ENCODE measurements around the gene ARHGDIB. TPM values are rescaled to one million over a fixed set of nuclear protein-coding genes. Genes with fewer than 3 reads are reported as not detected.

ARHGDIB gene
- total and polyA plus RNA-seq, 2 of the 4 experiments (the other 2 are of a cell fraction): 24.9 to 30.7 TPM

DNA sequence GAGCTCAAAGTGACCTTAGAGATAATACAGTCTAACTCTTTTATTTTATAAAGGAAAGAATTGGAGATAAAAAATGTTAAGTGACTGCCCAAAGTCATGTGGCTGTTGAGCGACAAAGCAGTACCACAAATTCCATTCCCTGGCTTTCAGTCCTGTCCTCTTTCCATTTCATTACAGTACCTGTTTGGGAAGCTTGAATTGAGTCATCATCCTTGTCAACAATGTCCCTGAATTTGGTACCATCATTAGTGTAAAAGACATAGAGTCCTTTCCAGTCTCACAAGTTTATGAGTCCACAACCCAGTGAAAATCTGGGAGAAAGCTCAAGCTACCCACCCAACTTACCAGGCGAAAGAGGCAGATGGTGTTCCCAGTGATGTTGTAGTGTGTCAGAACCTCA is 26.9 kb downstream of the ARHGDIB start:
- no peaks in the 10 kb centered on the region for H3K27me3 ChIP-seq (ENCODE audit: control insufficient read depth, insufficient read depth, low read length)
- H2AK5ac ChIP-seq (ENCODE audit: low read depth, low read length): no peak overlapping the region
- in situ Hi-C loops (cut with MboI; ENCODE audit: low sequenced_read_pairs) (no loop called here), dilution Hi-C loops (cut with HindIII; ENCODE audit: low sequenced_read_pairs, unreplicated experiment) (no loop called here), intact Hi-C loops (cut with micrococcal nuclease) (loop anchor here (1.0 kb wide), 1 partner anchor 17 kb away; no protein-coding TSS in a partner anchor)
- no peak overlapping the region for H2BK15ac ChIP-seq (ENCODE audit: low read depth, low read length)
- no peak overlapping the region for H3K27ac ChIP-seq (ENCODE audit: insufficient read depth, low read length)
- H3K4ac ChIP-seq (ENCODE audit: low read depth, low read length): no peak overlapping the region
- H3K23ac ChIP-seq (ENCODE audit: low read depth, low read length): no peak overlapping the region
- no peak overlapping the region for H3K4me3 ChIP-seq (ENCODE audit: insufficient read depth, low read depth, low read length)
- no peak overlapping the region for H4K91ac ChIP-seq (ENCODE audit: insufficient read depth, low read depth, low read length)
- H3K9me3 ChIP-seq (ENCODE audit: control insufficient read depth, insufficient read depth, low read length): no peaks in the 10 kb centered on the region
- TF ChIP-seq RFX5 (IDR thresholded peaks at IDR 0.05; ENCODE audit: low read depth, low read length) (no peak), CEBPB (IDR thresholded peaks at IDR 0.05; ENCODE audit: low read depth, low read length) (no peak), MXI1 (IDR thresholded peaks at IDR 0.05; ENCODE audit: borderline replicate concordance, low read depth, low read length) (no peak), NFE2L2 (IDR thresholded peaks at IDR 0.05; ENCODE audit: low read depth, low read length) (no peak), POLR2A (IDR thresholded peaks at IDR 0.05; ENCODE audit: low read depth, low read length) (no peak), RCOR1 (IDR thresholded peaks at IDR 0.05; ENCODE audit: insufficient replicate concordance, low read length) (no peak), SMC3 (IDR thresholded peaks at IDR 0.05; ENCODE audit: low read depth, low read length) (no peak)
- TF ChIP-seq, protein P1, sequence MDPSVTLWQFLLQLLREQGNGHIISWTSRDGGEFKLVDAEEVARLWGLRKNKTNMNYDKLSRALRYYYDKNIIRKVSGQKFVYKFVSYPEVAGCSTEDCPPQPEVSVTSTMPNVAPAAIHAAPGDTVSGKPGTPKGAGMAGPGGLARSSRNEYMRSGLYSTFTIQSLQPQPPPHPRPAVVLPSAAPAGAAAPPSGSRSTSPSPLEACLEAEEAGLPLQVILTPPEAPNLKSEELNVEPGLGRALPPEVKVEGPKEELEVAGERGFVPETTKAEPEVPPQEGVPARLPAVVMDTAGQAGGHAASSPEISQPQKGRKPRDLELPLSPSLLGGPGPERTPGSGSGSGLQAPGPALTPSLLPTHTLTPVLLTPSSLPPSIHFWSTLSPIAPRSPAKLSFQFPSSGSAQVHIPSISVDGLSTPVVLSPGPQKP (IDR thresholded peaks at IDR 0.05; ENCODE audit: borderline replicate concordance, low read depth, low read length): no peak
- H3K79me1 ChIP-seq (ENCODE audit: low read depth in 1 of 2, low read length in 2 of 2): no peaks in the 10 kb centered on the region
- H4K20me1 ChIP-seq (ENCODE audit: insufficient read depth, low read length): no peaks in the 10 kb centered on the region
- H4K5ac ChIP-seq (ENCODE audit: low read depth, low read length): no peak overlapping the region; the same call in 1 of the 2 replicates
- H3K4me2 ChIP-seq (ENCODE audit: low read depth, low read length): no peak overlapping the region
- H2BK120ac ChIP-seq (ENCODE audit: low read depth, low read length): no peak overlapping the region
- ATAC-seq (ENCODE audit: low read depth) (no peak), DNase-seq (no peak)
- CTCF ChIA-PET: no interaction called here
- no peak overlapping the region for H4K8ac ChIP-seq (ENCODE audit: low read depth in 2 of 2, low read length in 2 of 2)
- H2BK20ac ChIP-seq (ENCODE audit: low read depth, low read length): no peak overlapping the region
- H3K14ac ChIP-seq (replicated peaks; ENCODE audit: low read depth, low read length): no peak overlapping the region
- H3K4me1 ChIP-seq (ENCODE audit: control insufficient read depth, insufficient read depth, low read length): peaks cover 3% of the 10 kb centered on the region; the same call in 1 of the 2 replicates
- H3K56ac ChIP-seq (ENCODE audit: extremely low read depth, insufficient read depth, low read length): no peak overlapping the region
- no peak overlapping the region for H3K9ac ChIP-seq (ENCODE audit: low read depth, low read length)
- H2AFZ ChIP-seq (replicated peaks; ENCODE audit: low read length, poor library complexity): no peak overlapping the region
- POLR2A ChIA-PET (ENCODE audit: unreplicated experiment): no interaction called here
- no peak overlapping the region for H2BK5ac ChIP-seq (ENCODE audit: low read depth, low read length, poor library complexity, severe bottlenecking)
- H3K18ac ChIP-seq (ENCODE audit: low read depth, low read length): peak overlapping the region; percentile 48; the same call in 1 of the 2 replicates
- WGBS, 2 experiments (ENCODE audit: extremely low coverage in 2 of 2, insufficient read length in 1 of 2): 100% methylated on average over 1 of the region's 2 CpGs; no CpG with 5 or more reads in 1 of the 2 experiments
- no peaks in the 10 kb centered on the region for H3K36me3 ChIP-seq (ENCODE audit: control insufficient read depth, insufficient read depth, low read length)
- no TSS peak for BruUV-seq (replicated peaks)
- no peak overlapping the region for H2AK9ac ChIP-seq (replicated peaks; ENCODE audit: low read depth, low read length, poor library complexity)
- no peaks in the 10 kb centered on the region; the same call in 1 of the 2 replicates for H3K9me1 ChIP-seq (ENCODE audit: insufficient read depth, low read length)
